ENCODE measurements around the gene NPSR1.
"Not testable (repeated sequence)": the region's sequence is repeated elsewhere in the genome, so short reads cannot be mapped to it uniquely, and the experiment has no call there.

Gene NPSR1, protein sequence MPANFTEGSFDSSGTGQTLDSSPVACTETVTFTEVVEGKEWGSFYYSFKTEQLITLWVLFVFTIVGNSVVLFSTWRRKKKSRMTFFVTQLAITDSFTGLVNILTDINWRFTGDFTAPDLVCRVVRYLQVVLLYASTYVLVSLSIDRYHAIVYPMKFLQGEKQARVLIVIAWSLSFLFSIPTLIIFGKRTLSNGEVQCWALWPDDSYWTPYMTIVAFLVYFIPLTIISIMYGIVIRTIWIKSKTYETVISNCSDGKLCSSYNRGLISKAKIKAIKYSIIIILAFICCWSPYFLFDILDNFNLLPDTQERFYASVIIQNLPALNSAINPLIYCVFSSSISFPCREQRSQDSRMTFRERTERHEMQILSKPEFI

DNA sequence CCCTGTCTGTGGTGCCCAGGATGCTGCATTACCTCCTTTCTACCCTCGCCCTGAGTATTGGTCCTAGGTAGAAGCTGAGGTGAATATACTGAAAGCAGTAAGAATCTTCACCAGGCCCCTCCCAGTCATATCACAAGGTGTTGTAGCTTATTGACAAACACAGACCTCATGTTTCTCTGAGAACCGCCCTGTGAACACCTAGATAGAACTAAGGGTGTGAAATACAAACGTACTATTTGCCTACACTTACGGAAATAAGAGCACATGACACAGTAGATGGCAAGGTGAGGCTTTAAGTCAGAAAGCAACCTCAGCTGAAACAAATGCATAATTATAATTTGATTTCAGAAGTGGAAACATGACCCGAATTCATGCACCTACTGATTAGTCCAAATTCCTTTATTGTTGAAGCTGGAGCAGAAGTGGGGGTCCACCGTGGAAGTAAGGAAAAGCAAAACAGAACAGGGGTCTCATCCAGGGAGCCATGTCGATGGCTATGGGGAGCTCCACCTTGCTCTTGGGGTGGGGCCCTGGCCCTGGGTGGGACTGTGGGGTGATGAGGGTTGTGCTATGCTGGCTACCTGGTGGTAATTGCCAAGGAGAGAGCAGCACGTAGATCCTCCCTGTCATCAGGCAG is at the start of gene NPSR1:
Gene NPSR1, plus strand, starts transcription at position 587 of the 637 bp plus-strand sequence. CDS start 195 bp downstream, outside the sequence.
- DNase-seq (ENCODE audit: low read depth in 2 of 2) = no peak

DNA sequence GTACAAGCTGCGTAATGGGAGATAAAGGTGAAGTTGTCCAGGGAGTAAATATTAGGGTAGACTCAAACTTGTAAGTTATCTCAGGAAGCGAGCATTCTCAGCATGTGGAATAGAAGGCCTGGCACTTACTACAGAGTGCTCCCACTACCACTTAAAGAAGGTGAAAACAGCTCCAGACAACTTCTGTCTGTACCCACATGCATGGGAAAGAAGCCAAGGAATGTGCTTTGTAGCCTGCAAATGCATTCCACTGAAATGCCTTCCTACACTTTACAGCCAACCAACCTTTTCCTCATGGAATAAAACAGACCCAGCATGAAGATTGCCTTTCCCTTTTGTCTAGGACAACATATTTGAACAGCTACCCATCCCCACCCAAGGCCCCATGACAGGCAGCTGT is 45.4 kb upstream of the NPSR1 start:
- DNase-seq (ENCODE audit: low read depth in 2 of 2) = no peak

DNA sequence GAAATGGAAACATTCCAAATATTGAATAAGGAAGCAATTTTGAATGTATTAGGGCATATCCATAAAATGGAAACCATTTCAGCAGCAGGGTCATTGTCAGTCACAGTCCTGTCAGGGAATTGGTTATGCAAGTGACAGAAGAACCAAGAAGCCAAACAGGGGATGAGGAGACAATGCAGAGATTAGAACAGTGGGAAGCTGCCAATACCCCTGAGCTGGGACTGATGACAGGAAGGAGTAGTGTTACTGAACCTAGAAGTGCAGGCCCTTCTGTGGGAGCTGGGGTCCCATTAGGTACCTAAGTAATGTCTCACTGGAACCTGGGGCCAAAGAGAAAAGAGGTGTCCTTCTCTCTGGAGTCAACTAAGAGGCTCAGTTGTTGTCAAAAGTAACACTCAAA is 37.6 kb upstream of the NPSR1 start:
- DNase-seq (ENCODE audit: low read depth in 2 of 2) = no peak

DNA sequence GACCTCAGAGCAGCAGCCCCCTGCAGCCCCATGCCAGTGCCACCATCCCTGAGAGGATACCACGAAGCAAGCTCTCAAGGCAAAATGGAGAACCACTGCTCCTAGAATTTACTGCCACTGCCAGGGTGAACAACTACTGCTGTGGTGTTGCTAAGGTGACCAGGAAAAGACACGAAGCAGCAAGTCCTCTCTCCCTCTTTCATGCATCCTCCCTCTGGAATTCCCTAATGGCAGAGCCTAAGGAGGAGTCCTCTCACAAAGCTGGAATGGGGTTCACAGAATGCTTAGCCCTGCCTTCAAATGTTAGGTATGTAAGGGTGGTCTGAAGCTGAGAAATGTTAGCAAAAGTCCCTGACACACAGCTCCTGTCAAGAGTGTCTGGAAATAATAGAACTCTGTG is 35.8 kb upstream of the NPSR1 start:
- DNase-seq (ENCODE audit: low read depth in 2 of 2) = no peak

- no peak for DNase-seq (ENCODE audit: low read depth in 2 of 2)
Measured at GRCh38 chr7:34622771-34623250, 35.2 kb upstream of the NPSR1 start.

GRCh38 chr7:34628618-34629017 is 29.4 kb upstream of the NPSR1 start:
- not testable (repeated sequence) for DNase-seq (ENCODE audit: low read depth in 2 of 2)

GRCh38 chr7:34652809-34653208 is 5.2 kb upstream of the NPSR1 start:
- no peak for DNase-seq (ENCODE audit: low read depth in 2 of 2)

GRCh38 chr7:34653787-34654186 is 4.2 kb upstream of the NPSR1 start:
- no peak for DNase-seq (ENCODE audit: low read depth in 2 of 2)

- DNase-seq (ENCODE audit: low read depth in 2 of 2) = no peak
Measured at GRCh38 chr7:34655384-34655783, 2.6 kb upstream of the NPSR1 start.

- no peak for DNase-seq (ENCODE audit: low read depth in 2 of 2)
Measured at GRCh38 chr7:34656041-34656440, 2.0 kb upstream of the NPSR1 start.

DNA sequence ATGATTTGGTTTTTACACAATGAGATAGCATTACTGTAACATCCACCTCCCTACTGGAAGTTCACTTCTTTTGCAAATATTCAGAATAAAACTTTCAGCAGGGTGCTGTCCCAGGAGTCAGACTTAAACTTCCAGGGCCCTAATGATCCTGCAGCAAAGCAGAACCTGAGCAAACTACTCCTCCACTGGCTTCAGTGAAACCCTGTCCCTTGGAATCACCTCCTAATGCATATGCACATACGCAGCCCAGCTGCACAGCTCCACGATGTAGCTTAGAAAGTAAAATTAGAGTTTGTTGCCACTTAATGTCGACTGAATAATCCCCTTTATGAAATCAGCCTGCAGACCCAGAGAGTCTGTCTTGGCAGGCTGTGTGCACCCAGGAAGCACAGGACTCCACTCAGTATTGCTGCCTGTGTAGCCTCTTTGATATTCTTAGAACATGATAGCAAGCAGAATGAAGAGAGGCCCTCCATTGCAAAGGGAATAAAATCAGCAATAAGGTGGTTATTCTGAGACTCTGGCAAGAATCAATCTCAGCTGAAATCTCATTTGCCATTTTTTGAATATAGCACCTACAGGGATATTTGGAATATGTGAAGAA is 1.6 kb downstream of the NPSR1 start:
- DNase-seq (ENCODE audit: low read depth in 2 of 2) = no peak

DNA sequence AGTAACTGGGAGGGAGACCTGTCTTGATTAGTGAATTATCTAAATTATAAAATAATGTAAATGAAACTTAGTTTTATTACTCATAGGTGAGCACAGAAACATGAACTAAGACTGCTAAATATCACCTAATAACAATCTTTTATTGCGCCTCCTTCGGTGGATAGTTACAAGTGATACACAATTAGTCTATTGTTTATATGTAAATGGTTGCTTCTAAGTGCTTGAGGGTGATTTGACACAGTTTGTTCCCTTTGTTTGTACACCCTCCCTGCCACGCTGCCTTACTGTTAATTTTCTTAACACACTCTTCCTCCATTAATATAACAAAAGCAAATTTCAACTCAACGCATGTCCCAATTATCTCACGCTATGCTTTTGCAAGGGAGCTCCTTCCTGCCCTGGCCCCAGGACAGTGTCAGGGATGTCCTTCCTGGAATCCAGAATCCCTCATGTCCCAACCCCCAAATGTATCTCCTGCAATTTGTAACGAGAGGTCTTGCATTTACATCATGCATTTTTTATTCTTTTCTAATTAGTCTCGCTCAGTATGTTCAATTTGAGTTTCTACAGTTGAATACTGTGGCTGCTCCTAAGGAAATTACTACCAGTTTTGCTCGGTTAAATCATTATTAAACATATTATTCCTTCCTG is 4.2 kb downstream of the NPSR1 start:
- no peak for DNase-seq (ENCODE audit: low read depth in 2 of 2)

DNA sequence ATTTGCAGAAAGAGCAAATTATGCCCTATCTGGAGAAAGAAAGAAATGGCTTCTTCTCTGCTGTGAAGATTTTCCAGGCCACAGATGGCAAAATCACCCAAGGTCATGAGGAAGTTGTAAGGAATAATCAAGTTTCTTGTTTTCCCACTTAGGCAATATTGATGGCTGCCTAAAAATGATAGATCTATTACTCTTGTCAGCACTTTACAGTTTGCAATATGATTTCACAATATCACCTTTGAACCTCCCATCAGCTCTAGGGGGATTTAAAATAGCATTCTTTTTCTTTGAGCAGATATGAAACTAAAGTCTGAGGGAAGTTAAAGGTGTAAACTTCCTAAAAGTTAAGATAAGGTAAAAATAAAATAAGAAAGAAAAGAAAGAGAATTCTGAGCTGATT is 6.7 kb downstream of the NPSR1 start:
- DNase-seq (ENCODE audit: low read depth in 2 of 2) = no peak

- DNase-seq (ENCODE audit: low read depth in 2 of 2) = no peak
Measured at GRCh38 chr7:34672430-34672829, 14.4 kb downstream of the NPSR1 start.

DNA sequence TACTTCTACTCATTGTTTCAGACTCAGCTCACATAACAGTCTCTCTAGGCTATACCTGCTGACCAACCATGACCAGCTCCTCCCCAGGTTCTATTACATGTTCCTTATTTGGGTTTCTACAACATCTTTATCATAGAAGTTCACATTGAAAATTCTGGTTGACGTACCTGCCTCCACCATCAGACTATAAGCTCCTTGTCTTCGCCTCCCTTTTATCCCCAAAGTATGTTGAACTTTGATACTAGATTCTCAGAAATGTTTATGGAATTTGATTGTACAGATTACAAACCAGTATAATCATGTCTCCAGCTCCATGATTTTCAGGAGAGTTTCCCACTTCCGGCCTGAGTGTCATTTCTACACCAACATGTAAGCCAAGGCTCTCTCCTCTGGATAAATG is 15.0 kb downstream of the NPSR1 start:
- no peak for DNase-seq (ENCODE audit: low read depth in 2 of 2)

DNA sequence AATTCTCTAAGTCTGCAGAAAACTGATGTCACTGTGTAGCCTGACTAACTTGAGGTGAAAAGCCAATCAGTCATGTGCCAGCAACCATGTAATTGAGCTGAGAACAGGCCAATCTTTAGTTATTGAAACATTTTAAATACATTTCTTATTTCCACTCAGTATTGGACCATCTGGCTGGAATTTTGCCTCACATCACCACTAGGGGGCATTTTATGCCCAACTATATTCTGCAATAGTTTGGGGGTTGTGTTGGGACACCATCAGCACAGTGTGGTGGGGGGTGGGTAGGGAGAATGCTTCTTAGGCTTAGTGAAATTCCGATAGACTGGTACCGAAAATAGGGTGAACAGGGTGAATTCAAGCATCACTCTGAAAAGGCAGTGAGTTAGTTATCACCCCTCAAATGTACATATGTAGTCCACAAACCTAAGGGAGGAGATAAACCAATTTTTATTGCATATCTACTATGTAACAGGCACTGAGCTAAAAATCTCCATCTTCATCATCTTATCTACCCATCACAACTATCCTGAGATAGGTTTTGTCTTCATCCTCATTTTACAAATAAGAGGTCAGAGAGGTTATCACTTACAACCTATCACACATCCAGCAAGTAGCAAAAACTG is 17.8 kb downstream of the NPSR1 start:
- no peak for DNase-seq (ENCODE audit: low read depth in 2 of 2)

DNA sequence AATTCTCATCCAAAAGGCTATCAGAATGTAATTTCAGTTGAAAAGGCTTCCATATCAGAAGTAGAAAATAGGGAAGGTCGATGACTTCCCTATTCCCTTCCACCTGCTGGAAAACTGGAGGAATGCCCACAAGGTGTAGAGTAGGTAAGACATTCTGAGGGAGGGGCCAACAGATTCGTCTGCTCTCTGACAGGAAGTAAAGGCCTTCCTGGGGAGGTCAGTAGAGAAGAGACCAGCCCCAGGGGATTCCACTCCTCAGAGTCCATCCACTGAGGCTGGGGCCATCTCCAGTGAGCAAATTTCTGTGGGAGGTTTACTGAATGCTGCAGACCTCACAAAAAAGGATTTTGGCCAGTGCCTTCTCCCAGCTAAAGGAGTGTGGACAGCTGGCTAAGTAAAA is 19.5 kb downstream of the NPSR1 start:
- DNase-seq (ENCODE audit: low read depth in 2 of 2) = no peak

DNA sequence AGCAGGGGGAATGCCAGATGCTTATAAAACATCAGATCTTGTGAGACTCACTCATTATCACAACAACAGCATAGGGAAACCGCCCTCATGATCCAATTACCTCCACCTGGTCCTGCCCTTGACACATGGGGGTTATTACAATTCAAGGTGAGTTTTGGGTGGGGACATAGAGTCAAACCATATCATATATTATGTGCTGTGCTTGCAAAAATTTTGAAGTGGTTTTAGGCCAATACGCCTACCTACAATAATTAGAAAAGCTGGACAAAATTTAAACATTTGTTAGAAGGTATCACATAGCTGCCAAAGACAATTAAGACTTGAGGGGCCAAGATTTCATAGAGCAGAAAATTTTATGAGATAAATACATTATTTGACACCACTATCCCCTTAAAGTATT is 29.5 kb downstream of the NPSR1 start:
- no peak for DNase-seq (ENCODE audit: low read depth in 2 of 2)

DNA sequence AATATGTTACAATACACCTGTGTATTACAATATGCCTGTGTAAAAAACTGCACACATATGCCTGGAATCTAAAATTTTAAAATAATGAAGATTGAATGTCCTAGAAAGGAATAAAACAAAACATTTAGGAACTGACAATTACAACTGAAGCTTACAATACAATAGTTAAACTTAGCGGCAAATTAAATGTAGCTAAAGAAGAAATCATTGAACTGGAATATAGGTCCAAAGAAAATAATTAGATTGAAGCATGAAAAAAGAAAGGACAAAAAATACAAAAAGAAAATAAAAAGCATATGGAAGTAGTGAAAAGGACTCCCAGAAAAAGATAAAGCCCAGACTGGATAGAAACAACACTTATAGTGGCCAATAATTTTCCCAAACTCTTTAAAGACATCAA is 38.4 kb downstream of the NPSR1 start:
- no peak for DNase-seq (ENCODE audit: low read depth in 2 of 2)

- no peak for DNase-seq (ENCODE audit: low read depth in 2 of 2)
Measured at GRCh38 chr7:34709771-34710170, 51.8 kb downstream of the NPSR1 start.

DNA sequence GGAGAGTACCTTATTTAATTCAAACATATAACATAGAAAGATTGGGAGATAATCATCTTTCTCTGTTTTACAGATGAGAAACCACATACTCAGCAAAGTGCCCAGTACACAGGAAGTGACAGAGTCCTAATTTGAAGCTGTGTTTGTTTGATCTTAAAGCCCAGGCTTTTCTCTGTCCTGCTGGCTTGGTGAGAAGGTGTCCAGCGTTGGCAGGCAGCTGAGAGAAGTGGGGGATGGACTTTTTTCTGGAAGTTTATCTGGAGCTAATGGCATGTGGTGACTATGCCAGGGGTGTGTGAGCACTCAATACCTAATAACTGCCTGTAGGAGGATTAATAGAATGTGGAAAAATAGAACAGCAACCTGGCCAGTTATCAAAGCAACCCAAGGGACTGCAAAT is 60.8 kb downstream of the NPSR1 start:
- no peak for DNase-seq (ENCODE audit: low read depth in 2 of 2)

DNA sequence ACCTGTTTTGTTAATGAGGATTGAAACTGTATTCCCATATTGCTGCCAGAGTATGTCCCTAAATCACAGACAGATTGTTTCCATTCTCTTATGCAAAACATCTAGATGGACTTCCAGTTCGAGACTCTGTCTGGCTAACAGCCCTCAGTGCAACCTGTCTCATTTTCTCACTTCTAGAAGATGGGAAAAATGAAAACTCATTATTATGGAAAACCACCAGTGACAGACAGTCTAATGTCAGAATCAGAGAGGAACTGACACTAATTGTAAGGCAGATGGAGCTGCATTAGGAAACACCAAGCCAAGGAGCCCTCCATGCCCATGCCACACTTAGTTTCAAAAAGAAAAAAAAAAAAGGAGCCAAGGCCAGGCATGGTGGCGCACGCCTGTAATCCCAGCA is 61.6 kb downstream of the NPSR1 start:
- no peak for DNase-seq (ENCODE audit: low read depth in 2 of 2)

Data from stimulated activated CD8-positive, alpha-beta memory T cell treated with anti-CD3 and anti-CD28 coated beads, Interleukin-7, amount 100 ng/mL, for 1 hour (primary cell).